ENCODE measurements around the gene DOCK3. TPM values are rescaled to one million over a fixed set of nuclear protein-coding genes. Genes with fewer than 3 reads are reported as not detected.

Gene DOCK3
- total RNA-seq, 4 donors from 2014 or later: 5.5 to 10.0 (median 8.7) TPM

- Histone ChIP-seq H3K27ac (no peak overlapping the region), H3K36me3 (peaks cover 0 to 19% of the 10 kb centered on the region in 2 donors), H3K4me1 (no peaks in the 10 kb centered on the region), H3K9me3 (no peaks in the 10 kb centered on the region), H3K27me3 (no peaks in the 10 kb centered on the region), H3K4me3 (no peak overlapping the region)
- ATAC-seq: no peak
- WGBS, 2 donors (ENCODE audit: low coverage in 1 of 2): 78% methylated on average over 1 of the region's 2 CpGs; no CpG with 5 or more reads in 1 of the 2 donors
- TF ChIP-seq POLR2AphosphoS5 (IDR thresholded peaks at IDR 0.05) (no peak), POLR2A (IDR thresholded peaks at IDR 0.05) (no peak), EP300 (IDR thresholded peaks at IDR 0.05) (no peak)
- TF ChIP-seq, protein P1, sequence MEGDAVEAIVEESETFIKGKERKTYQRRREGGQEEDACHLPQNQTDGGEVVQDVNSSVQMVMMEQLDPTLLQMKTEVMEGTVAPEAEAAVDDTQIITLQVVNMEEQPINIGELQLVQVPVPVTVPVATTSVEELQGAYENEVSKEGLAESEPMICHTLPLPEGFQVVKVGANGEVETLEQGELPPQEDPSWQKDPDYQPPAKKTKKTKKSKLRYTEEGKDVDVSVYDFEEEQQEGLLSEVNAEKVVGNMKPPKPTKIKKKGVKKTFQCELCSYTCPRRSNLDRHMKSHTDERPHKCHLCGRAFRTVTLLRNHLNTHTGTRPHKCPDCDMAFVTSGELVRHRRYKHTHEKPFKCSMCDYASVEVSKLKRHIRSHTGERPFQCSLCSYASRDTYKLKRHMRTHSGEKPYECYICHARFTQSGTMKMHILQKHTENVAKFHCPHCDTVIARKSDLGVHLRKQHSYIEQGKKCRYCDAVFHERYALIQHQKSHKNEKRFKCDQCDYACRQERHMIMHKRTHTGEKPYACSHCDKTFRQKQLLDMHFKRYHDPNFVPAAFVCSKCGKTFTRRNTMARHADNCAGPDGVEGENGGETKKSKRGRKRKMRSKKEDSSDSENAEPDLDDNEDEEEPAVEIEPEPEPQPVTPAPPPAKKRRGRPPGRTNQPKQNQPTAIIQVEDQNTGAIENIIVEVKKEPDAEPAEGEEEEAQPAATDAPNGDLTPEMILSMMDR (IDR thresholded peaks at IDR 0.05): no peak
Measured at GRCh38 chr3:51216291-51216690, 541.6 kb downstream of the DOCK3 start.

DNA sequence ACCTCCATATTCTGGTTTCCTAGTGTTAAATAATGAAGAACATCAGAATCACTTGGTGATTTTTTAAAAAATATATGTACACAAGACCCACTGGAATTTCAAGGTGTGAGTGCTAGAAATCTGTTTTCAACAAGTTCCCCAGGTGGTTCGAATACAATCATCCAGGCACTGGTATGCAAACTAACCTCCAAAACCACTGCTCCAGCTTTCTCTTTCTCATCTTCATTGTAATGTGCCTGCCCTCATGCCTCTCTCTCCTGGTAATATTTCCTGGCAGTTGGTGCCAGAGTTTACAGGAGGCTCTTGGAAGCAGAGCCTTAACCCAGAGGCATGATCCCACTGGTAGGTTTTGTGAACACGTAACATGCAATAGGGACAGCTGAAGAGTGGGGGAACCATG lies 547.2 kb downstream of the DOCK3 start:
- Histone ChIP-seq H3K4me3 (no peak overlapping the region), H3K36me3 (peaks cover 0 to 1% of the 10 kb centered on the region in 2 donors), H3K27me3 (no peaks in the 10 kb centered on the region), H3K27ac (no peak overlapping the region), H3K4me1 (no peaks in the 10 kb centered on the region), H3K9me3 (no peaks in the 10 kb centered on the region)
- WGBS, 2 donors (ENCODE audit: low coverage in 1 of 2): 75 to 96% methylated on average over 1 to 2 of the region's 2 CpGs
- TF ChIP-seq EP300 (IDR thresholded peaks at IDR 0.05): no peak
- TF ChIP-seq, protein P1 (IDR thresholded peaks at IDR 0.05): no peak
- TF ChIP-seq POLR2A (IDR thresholded peaks at IDR 0.05): no peak
- ATAC-seq: no peak

GRCh38 chr3:51224283-51224682 lies 549.6 kb downstream of the DOCK3 start:
- Histone ChIP-seq H3K27me3 (no peaks in the 10 kb centered on the region), H3K36me3 (peaks cover 0 to 23% of the 10 kb centered on the region in 2 donors), H3K4me1 (no peaks in the 10 kb centered on the region), H3K9me3 (no peaks in the 10 kb centered on the region), H3K27ac (no peak overlapping the region), H3K4me3 (no peak overlapping the region)
- TF ChIP-seq EP300 (IDR thresholded peaks at IDR 0.05) (no peak), POLR2AphosphoS5 (IDR thresholded peaks at IDR 0.05) (no peak), POLR2A (IDR thresholded peaks at IDR 0.05) (no peak)
- TF ChIP-seq, protein P1 (IDR thresholded peaks at IDR 0.05): no peak
- 86 to 100% methylated on average over 1 of the region's 1 CpG for WGBS, 2 donors (ENCODE audit: low coverage in 1 of 2)
- ATAC-seq: no peak

GRCh38 chr3:51224843-51225242 lies 550.1 kb downstream of the DOCK3 start:
- TF ChIP-seq EP300 (IDR thresholded peaks at IDR 0.05): no peak
- TF ChIP-seq POLR2AphosphoS5 (IDR thresholded peaks at IDR 0.05): no peak
- TF ChIP-seq, protein P1 (IDR thresholded peaks at IDR 0.05): no peak
- Histone ChIP-seq H3K4me3 (no peak overlapping the region), H3K27ac (no peak overlapping the region), H3K36me3 (peaks cover 0 to 23% of the 10 kb centered on the region in 2 donors), H3K4me1 (no peaks in the 10 kb centered on the region), H3K27me3 (no peaks in the 10 kb centered on the region), H3K9me3 (no peaks in the 10 kb centered on the region)
- whole genome bisulfite sequencing, 2 donors (ENCODE audit: low coverage in 1 of 2): 67 to 100% methylated on average over 1 of the region's 1 CpG
- no peak for ATAC-seq

DNA sequence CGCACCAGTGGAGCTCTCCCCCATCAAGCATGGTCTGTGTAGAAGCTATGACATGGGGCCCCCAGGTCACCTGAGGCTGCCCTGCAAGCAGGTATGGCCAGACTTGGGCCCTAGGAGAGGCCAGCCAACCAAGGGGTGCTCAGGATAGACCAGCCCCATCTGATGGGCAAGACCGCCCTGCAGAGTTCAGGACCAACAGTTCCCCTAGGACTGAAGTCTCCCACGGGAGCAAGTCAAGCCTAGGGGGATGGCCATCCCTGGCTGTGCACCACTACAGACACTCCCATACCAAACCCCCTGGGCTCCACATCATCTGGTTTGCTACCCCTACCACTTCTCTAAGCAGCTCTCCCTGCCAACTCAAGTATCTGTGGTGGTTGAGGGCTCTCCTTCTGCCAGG lies 568.2 kb downstream of the DOCK3 start:
- WGBS, 2 donors (ENCODE audit: low coverage in 1 of 2): 58 to 100% methylated on average over 1 to 2 of the region's 3 CpGs
- ATAC-seq: no peak
- no peaks in the 10 kb centered on the region for H3K27me3 ChIP-seq
- no peaks in the 10 kb centered on the region for H3K4me1 ChIP-seq
- H3K9me3 ChIP-seq: no peaks in the 10 kb centered on the region
- no peak overlapping the region for H3K27ac ChIP-seq
- no peak overlapping the region for H3K4me3 ChIP-seq
- TF ChIP-seq, protein P1 (IDR thresholded peaks at IDR 0.05): no peak
- no peak for TF ChIP-seq POLR2A (IDR thresholded peaks at IDR 0.05)
- TF ChIP-seq POLR2AphosphoS5 (IDR thresholded peaks at IDR 0.05): no peak
- TF ChIP-seq EP300 (IDR thresholded peaks at IDR 0.05): no peak
- peaks cover 0 to 8% of the 10 kb centered on the region in 2 donors for H3K36me3 ChIP-seq

All from gastroesophageal sphincter (tissue), 4 donors.